ENCODE measurements around the gene DCLK2.
"Not testable (repeated sequence)": the region's sequence is repeated elsewhere in the genome, so short reads cannot be mapped to it uniquely, and the experiment has no call there.

DNA sequence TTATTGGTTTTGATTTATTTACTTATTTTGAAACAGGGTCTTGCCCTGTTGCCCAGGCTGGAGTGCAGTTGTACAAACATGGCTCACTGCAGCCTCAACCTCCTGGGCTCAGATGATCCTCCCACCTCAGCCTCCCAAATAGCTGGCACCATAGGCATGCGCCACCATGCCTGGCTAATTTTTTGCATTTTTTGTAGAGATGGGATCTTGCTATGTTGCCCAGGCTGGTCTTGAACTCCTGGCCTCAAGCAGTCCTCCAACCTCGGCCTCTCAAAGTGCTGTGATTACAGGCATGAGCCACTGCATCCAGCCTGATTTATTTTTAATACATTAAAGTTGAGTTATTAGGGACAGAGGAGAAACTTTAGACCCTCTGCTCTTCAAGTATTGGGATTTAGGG lies 83.8 kb downstream of the DCLK2 start:
- TF ChIP-seq GABPA (IDR thresholded peaks at IDR 0.05; ENCODE audit: low read depth); SIN3A (IDR thresholded peaks at IDR 0.05; ENCODE audit: borderline replicate concordance, low read depth, low read length): not testable (repeated sequence)
- TF ChIP-seq, protein P1, sequence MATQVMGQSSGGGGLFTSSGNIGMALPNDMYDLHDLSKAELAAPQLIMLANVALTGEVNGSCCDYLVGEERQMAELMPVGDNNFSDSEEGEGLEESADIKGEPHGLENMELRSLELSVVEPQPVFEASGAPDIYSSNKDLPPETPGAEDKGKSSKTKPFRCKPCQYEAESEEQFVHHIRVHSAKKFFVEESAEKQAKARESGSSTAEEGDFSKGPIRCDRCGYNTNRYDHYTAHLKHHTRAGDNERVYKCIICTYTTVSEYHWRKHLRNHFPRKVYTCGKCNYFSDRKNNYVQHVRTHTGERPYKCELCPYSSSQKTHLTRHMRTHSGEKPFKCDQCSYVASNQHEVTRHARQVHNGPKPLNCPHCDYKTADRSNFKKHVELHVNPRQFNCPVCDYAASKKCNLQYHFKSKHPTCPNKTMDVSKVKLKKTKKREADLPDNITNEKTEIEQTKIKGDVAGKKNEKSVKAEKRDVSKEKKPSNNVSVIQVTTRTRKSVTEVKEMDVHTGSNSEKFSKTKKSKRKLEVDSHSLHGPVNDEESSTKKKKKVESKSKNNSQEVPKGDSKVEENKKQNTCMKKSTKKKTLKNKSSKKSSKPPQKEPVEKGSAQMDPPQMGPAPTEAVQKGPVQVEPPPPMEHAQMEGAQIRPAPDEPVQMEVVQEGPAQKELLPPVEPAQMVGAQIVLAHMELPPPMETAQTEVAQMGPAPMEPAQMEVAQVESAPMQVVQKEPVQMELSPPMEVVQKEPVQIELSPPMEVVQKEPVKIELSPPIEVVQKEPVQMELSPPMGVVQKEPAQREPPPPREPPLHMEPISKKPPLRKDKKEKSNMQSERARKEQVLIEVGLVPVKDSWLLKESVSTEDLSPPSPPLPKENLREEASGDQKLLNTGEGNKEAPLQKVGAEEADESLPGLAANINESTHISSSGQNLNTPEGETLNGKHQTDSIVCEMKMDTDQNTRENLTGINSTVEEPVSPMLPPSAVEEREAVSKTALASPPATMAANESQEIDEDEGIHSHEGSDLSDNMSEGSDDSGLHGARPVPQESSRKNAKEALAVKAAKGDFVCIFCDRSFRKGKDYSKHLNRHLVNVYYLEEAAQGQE (IDR thresholded peaks at IDR 0.05; ENCODE audit: low read depth, low read length), result not testable (repeated sequence)

All from SK-N-SH (cell line).